ENCODE measurements around the gene ETHE1.

ETHE1 gene

GRCh38 chr19:43462785-43463380 is 64.1 kb downstream of the ETHE1 start:
- no peak for DNase-seq

GRCh38 chr19:43462383-43462782 is 64.6 kb downstream of the ETHE1 start:
- no peak for DNase-seq

GRCh38 chr19:43461303-43461702 is 65.7 kb downstream of the ETHE1 start:
- DNase-seq, result no peak

- DNase-seq, result no peak
Measured at GRCh38 chr19:43460362-43461016, 66.5 kb downstream of the ETHE1 start.

- no peak for DNase-seq
Measured at GRCh38 chr19:43457809-43458208, 69.2 kb downstream of the ETHE1 start.

All from SIG-M5 (cell line).